ENCODE results near the gene SLC16A11.
A peak's percentile ranks its signal among the peaks of the same experiment; 100 is the strongest.

The SLC16A11 gene

GRCh38 chr17:7023576-7024401, 20.1 kb downstream of the SLC16A11 start:
- DNase-seq = peak; percentile 92

- peak; percentile 37 for DNase-seq
These were observed 20.9 kb downstream of the SLC16A11 start, which contains the start of gene BCL6B for GRCh38 chr17:7022781-7023571. TSS of gene BCL6B (plus strand) at chr17:7023050. CDS start at chr17:7023672, 622 bp downstream.

GRCh38 chr17:7021993-7022778, 21.7 kb downstream of the SLC16A11 start:
- DNase-seq = peak; percentile 89

- no peak for DNase-seq
These were observed 22.8 kb downstream of the SLC16A11 start for GRCh38 chr17:7020894-7021664.

GRCh38 chr17:7019839-7020519, 23.9 kb downstream of the SLC16A11 start:
- DNase-seq = peak; percentile 79

GRCh38 chr17:7019367-7019766, 24.5 kb downstream of the SLC16A11 start:
- DNase-seq = no peak

GRCh38 chr17:7018331-7018964, 25.4 kb downstream of the SLC16A11 start:
- DNase-seq = no peak

- DNase-seq = no peak
These were observed 26.1 kb downstream of the SLC16A11 start for GRCh38 chr17:7017827-7018200.

GRCh38 chr17:7016886-7017826, 26.7 kb downstream of the SLC16A11 start:
- DNase-seq = no peak

GRCh38 chr17:7016418-7016817, 27.5 kb downstream of the SLC16A11 start:
- DNase-seq = no peak

- DNase-seq = no peak
These were observed 28.6 kb downstream of the SLC16A11 start for GRCh38 chr17:7014995-7015958.

GRCh38 chr17:7014261-7014994, 29.5 kb downstream of the SLC16A11 start:
- DNase-seq = peak; percentile 98

GRCh38 chr17:7011942-7012254, 32.0 kb downstream of the SLC16A11 start:
- no peak for DNase-seq

- no peak for DNase-seq
These were observed 32.5 kb downstream of the SLC16A11 start for GRCh38 chr17:7011415-7011814.

GRCh38 chr17:7010523-7010922, 33.4 kb downstream of the SLC16A11 start:
- no peak for DNase-seq

GRCh38 chr17:7007143-7007542, 36.7 kb downstream of the SLC16A11 start:
- no peak for DNase-seq

GRCh38 chr17:7005716-7006115, 38.2 kb downstream of the SLC16A11 start:
- DNase-seq = no peak

Measured in eye (tissue), 1 donor.